Suppressor macrophage treated with lipopolysaccharide for 1 hour (primary cell): ENCODE measurements around the gene VCAM1.
"Not testable (repeated sequence)": the region's sequence is repeated elsewhere in the genome, so short reads cannot be mapped to it uniquely, and the experiment has no call there.

Source experiments
- DNase-seq, 3 donors: peaks; one replicate each; pipeline ENCODE4 v3.0.0-alpha.2; 2020 to 2022

Gene VCAM1, protein sequence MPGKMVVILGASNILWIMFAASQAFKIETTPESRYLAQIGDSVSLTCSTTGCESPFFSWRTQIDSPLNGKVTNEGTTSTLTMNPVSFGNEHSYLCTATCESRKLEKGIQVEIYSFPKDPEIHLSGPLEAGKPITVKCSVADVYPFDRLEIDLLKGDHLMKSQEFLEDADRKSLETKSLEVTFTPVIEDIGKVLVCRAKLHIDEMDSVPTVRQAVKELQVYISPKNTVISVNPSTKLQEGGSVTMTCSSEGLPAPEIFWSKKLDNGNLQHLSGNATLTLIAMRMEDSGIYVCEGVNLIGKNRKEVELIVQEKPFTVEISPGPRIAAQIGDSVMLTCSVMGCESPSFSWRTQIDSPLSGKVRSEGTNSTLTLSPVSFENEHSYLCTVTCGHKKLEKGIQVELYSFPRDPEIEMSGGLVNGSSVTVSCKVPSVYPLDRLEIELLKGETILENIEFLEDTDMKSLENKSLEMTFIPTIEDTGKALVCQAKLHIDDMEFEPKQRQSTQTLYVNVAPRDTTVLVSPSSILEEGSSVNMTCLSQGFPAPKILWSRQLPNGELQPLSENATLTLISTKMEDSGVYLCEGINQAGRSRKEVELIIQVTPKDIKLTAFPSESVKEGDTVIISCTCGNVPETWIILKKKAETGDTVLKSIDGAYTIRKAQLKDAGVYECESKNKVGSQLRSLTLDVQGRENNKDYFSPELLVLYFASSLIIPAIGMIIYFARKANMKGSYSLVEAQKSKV

DNA sequence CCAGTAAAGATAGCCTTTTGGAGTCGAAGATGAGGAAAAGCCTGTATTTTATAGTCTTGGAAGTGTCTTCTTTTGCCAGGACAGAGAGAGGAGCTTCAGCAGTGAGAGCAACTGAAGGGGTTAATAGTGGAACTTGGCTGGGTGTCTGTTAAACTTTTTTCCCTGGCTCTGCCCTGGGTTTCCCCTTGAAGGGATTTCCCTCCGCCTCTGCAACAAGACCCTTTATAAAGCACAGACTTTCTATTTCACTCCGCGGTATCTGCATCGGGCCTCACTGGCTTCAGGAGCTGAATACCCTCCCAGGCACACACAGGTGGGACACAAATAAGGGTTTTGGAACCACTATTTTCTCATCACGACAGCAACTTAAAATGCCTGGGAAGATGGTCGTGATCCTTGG is at the start of gene VCAM1:
Gene VCAM1, plus strand, starts transcription at position 253 of the 400 bp plus-strand sequence. Its CDS starts 119 bp downstream, at position 372.
- peak in 1 of 3 donors; percentile 6 for DNase-seq

DNA sequence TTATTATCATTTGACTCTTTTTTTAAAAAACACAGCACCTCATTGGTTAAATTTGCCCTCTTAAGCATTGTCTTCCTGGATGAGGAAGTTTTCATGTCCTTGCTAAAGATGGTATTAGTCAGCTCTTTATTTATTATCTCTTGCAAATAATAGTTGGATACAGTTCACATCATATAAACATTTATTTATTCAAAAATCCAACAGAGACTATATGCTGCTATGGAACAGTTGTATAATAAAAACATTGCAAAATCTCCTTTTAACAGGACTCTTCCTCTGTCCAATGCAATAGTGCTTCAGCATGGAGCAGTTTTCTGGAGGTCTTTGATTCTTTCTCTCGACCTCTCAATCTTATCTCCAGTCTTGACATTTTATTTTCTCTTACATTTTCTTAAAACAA is 49.5 kb upstream of the VCAM1 start:
- DNase-seq, result no peak

DNA sequence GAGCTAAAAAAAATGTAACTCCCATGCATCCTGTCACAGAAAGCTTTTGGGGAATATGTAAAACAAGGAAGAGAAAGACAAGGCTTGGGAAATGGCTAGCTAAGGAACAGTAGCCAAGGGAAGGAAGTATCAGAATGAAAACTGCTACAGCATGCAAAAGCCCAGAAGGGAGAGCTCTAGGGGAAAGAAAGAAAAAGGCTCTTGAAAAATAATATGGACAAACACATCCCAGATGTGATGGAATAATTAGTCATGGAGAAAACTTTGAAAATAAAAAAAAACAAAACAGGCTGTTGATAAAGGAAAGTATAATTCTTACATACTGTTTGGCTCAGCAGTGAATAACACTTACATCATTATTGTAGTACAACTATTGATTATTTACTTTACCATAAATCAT is 47.9 kb upstream of the VCAM1 start:
- DNase-seq, result peak; percentile 22 to 63 (median 30)

DNA sequence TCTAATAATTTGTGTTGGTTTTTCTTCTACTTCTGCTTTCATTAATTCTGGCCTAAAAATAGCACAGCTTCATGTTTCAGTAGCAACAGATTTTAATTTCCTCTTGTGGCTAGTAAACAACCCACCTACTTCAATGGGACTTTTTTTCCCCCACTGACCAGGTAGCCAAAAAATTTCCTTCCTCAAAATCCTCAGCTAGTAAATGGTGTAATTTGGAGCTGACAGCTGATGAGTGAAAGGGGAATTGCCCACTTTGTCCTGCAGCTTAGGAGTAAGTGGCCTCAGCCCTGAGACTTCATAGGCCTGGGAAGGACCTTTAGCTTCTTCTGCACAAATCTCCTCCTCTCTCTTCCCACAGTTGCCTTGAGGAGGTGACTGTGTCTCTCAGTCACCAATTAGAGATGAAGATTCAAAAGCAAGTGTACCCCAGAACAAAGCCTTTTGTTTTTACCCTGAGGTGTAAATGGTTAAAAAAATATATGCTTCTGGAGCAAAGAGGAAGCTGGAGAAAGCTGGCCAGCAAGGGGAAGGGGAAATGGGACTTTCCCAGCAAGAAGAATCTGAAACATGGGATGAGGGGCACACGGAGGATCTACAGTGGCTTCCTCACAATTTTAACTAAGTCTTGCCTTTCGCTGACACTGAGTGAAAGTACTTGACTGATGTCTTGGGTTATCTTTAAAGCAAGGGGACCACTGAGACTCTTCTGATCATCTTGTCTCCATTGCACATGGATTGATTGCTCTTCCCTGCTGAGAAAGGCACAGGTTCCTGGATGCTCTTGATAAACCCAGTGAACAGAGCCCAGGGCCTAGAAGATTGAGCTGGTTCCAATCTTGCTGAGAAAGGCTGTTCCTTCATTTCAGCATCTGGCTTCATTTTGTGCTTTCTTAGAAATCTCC is 35.8 kb upstream of the VCAM1 start:
- DNase-seq, result peak; percentile 62 to 78 (median 68)

DNA sequence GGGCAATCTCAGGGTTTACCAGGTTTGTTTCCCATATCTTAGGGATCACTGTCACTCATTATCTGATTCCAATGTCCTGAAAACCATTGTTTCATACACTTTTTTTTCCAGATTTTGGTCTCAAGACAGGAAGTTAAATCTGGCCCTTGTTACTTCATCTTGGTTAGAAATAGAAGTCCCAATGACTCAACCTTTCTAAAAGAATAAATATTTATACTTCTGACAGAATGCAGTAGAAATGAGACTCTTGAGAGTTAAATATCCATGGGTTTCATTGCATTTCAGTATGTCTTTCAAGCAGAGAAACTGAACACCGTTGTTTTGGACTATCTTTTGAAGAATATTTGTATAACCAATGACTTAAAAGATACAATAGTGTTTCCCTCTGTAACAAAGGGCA is 19.8 kb upstream of the VCAM1 start:
- peak in 2 of 3 donors; percentile 29 to 41 for DNase-seq

DNA sequence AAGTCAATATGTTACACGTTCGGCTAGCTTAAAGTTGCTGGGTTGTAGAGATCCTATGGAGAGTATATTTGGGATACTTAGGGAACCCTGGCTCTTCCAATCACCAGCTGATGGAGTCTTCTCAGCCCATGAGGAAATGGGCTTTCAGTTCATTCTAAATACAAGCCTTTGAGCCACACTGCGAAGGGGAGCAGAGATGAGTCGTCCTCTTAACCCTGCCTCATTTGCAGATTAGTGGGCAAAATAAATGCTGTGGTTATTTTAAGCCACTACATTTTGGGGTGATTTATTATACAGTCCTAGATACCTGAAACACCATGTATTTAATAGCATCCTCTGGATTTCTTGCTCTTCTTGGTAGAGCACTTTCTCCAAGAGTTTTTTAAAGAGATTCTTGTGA is 19.0 kb upstream of the VCAM1 start:
- no peak for DNase-seq

DNA sequence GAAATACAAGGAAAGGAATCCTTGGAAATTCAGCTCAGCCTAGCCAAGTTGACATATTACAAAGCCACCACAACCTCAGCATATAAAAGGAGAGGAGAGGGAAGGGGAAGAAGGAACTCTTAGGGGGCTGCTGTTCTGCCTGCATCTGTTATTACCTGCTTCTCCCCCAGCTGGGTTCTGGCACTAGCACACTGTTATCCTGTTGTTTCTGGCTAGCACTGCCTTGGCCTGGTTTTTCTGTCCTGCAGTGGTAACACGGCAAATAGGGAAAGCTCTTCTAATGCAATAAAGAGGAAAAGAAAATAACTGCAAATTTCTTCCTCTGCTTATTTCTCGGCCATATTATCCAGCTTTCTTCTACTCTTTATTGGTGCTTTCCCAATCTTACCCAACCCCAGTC is 16.5 kb upstream of the VCAM1 start:
- DNase-seq, result no peak

DNA sequence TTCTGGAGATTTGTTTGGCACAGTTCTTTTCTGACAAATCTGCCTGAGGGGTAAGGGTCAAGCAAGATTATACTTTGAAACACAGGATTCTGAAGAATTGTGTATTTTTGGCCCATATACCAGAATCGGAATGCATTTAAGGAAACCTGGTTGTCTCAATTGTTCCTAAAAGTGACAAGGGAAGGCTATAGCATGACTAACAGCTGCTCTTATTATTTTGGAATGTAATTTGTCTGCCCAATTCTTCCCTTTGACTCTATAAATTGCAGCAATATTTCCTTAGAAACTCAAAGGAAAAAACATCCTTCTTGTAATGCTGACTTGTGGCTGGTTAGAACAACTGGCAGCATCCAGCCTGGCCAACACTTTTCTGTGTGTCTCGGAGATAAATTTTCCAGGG is 15.8 kb upstream of the VCAM1 start:
- no peak for DNase-seq

DNA sequence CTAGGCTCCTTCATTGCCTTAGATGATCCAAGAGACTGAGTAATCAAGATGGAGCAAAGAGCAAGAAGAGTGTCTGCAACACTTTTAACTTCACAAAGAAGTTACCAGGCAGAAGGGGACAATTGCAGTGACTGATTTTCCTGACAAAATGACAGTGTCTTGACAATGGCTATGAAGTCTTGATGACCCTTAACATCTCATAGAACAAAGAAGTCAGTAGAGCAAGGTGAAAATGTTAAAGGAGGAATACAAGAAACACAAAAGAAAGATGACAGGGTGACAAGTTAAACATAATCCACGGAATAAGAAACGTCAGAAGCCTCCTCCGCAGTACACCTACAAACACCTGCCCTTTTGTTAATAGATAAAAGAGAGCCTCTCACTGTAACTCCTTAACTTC is 15.1 kb upstream of the VCAM1 start:
- no peak for DNase-seq

DNA sequence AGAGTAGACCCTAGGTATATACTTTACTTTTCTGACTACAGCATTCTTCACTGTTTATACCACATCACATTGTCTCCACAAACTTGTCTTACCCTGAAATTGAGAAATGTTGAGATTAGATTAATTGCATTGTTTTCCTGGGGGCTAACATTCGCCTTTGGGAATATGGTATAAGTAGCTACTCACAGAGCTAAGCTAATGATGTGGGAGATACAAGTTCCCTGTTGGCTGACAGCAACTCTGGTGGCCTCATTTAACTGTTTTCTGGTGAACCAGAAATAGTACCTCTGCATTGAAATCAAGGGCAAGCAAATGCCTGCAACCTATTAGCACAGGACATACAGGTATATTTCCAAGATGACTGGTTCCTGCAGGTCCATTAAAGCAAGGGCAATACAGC is 13.2 kb upstream of the VCAM1 start:
- DNase-seq, result no peak

DNA sequence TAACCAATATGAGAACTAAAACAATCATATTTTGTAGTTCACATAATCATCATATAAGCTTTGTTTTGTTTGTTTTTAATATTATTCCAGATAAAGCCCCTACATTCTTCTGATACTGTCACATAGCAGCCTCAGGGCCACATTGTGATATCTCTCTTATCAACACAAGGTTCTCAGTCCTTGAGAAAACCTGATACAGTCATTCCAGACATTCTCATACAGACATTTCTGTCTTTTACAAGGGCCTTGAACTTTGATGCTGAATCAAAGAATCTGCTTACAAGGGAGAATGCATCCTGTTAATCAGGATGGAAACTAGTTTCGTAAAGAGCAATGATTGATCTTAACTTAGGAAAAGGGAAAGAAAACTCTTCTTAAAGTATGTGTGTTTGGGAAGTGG is 12.7 kb upstream of the VCAM1 start:
- DNase-seq, result no peak

DNA sequence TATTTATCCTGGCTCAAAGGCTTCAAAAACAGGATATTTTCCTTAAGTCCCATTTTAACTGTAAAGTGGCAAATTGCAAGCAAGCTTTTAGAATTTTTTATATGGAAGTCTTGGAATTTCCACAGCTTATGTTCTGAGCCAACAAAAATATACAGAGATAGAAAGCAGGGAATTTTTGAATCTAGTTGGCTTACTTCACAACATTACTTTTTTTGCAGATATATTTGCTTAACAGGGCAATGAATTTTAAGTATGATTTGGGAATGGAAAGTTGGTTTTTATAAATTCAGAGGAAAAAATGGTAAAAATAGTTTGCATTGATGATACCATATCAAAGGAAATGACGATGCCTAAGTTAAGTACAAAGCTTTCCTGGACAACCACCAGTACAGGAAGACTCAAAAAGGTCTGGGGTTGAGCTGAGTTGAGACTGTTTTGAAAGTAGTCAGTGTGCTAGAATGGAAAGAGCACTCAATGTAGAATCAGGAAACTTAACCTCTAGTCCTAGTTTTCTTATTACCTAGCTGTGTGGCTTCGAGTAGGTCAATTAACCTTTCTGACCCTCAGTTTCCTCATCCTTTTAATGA is 11.0 kb upstream of the VCAM1 start:
- DNase-seq, result no peak

DNA sequence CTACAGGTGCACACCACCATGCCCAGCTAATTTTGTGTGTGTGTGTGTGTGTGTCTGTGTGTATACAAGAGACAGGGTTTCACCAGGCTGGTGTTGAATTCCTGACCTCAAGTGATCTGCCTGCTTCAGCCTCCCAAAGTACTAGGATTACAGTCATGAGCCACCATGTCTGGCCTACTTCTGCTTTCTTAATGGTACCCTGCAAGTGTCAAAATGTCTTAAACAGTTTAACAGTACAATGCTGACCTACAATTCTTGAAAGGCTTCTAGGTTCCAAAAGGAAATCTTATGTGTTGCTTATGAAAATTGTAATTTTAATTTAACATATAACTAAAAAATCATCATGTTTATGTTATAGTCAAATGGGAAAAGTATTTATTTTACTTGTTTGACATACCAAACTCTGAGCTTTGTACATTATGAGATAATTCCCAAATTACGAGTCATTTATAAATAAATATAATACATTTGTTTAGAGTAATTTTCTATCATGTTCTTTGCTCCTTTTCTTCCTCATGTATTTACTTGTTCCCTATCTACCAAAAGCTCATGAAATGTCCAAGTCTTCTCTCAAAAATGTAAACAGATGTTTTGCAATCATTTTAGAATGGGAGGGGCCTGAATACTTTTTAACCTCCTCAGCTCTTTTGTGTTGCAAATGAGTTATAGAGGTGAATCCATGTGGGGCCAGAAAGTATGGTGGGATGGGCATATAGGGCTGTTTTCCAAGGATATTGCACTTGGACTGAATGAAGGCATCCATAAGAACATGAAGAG is 8.4 kb upstream of the VCAM1 start:
- DNase-seq, result no peak

DNA sequence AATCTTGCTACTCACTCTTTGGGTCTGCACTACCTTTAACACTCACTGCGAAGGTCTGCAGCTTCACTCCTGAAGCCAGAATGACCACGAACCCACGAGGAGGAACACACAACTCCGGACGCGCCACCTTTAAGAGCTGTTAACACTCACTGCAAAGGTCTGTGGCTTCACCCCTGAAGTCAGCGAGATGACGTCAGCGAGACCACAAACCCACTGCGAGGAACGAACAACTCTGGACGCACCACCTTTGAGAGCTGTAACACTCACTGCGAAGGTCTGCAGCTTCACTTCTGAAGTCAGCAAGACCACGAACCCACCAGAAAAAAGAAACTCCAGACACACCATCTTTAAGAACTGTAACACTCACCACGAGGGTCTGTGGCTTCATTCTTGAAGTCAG is 6.5 kb upstream of the VCAM1 start:
- not testable (repeated sequence) for DNase-seq

DNA sequence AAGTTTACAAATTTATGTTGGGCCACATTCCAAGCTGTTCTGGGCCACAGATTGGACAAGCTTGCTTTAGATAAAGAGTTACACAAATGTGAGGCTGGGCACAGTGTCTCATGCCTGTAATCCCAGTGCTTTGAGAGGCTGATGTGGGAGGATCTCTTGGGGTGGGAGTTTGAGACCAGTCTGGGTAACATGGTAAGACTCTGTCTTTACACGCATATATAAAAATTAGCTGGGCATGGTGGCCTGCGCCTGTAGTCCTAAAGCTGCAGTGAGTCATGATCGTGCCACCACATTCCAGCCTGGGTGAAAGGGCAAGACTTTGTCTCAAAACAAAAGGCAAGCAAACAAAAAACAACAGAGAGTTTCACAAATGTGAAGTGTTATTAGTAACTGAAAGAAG is 5.9 kb upstream of the VCAM1 start:
- no peak for DNase-seq

DNA sequence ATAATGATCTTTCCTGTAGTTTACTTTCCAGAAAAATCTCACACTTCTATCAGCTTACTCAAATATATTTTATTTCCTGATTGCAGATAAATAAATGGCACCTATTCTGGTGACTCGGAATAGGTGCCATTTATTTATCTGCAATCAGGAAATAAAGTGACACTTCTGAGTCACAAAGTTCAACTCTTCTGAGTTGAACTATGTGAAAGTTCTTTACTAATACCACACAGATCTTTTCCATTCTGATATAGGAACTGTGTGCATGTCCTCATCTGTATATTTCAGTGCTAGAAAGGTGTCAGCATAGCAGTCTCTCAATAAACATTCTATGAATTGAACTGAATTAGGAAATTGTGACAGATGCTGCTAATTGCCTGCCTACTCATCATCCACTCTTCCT is 4.9 kb upstream of the VCAM1 start:
- no peak for DNase-seq

DNA sequence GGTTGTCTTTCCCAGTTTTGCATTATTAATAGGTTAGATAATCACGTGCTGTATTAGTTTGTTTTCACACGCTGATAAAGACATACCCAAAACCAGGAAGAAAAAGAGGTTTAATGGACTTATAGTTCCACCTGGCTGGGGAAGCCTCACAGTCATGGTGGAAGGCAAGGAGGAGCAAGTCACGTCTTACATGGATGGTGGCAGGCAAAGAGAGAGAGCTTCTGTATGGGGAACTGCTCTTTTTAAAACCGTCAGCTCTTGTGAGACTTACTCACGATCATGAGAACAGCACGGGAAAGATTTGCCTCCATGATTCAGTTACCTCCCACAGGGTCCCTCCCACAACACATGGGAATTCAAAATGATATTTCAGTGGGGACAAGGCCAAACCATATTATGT is 2.3 kb upstream of the VCAM1 start:
- peak in 2 of 3 donors; percentile 8 to 22 for DNase-seq

DNA sequence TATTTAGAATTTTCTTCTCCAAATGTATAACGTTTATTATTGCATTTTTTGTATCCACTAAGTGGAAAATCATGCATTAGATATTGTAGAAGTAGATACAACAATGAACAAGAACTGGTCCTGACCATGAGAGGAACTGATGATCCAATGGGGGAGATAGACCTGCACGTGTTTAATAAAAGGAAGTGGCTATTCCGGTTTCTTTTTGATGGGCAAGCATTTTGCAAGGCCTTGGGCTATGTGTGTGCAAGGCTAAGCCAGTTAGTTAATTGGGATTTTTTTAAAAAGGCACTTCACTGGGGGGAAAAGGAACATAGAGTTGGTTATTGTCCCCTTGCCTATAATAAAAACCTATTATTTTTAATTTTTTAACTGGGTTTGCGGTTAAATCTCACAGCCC is 961 bp upstream of the VCAM1 start:
- DNase-seq, result peak; percentile 46 to 71 (median 63)

DNA sequence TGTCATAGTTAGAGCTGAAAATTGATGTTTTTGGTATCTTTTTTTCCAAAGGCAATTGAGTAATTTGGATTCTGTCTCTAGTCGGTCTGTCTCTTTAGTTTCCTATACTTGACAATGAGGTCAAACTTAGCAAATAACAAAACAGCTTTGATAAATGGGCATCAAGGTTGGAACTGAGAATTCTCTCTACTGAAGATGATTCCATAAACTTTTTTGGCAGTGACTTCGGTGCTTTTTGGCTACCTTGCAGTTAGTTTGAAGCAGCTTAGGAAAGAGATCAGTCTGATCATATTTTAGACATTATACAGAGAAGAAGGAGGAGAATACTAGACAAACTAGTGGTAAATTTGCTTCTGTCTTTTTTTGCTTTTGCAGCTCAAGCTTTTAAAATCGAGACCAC is 559 bp downstream of the VCAM1 start:
- no peak for DNase-seq

DNA sequence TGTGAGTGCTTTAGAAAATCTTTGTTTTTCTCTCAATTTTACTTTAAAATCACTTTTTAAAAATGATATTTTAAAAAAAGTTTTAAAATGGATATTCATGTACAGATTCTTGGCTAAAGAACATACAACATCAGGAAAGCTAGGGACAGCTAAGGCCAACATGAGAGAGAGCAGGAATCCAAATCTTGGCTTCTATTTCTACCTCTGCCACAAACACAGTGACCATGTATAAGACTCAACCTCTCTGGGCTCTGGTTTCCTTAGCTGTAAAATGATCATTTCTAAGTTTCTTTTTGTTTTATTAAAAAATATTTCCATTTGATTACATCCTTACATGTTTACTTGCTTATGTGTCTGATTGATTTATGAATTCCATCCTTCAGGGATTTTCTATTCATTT is 1.2 kb downstream of the VCAM1 start:
- DNase-seq, result no peak

DNA sequence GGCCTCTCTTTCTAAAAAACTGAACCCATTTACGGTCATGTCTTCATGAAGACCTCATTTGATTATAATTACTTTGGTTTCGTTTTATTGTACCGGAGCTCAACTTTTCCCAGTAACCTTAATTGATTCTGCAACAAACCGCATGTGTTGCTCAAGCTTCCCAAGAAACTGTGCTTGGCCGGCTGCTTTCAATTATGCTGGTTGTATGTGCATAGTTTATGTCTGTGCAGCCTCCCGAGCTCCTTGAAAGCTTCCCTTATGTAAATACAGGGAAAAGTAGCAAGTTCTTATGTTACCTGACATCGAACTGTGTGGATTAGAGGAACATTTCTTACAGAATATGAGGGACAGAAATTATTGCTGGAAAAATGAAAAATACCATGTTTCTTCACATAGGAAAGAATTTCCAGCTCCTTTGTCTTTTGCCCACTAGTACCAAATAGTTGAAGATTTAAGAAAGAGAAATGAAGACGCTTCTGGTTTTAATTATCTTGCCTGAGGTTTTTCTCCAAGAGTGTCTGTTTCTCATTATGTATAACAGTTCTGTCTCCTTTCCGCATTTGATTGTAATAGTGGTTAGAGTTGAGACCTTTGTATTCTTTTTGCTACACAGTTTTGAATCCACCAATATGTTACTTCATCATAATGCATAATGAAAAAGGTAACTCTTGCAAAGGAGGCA is 2.1 kb downstream of the VCAM1 start:
- no peak for DNase-seq
